HepG2 (cell line): ENCODE measurements around the gene PTH1R. TPM values are rescaled to one million over a fixed set of nuclear protein-coding genes. Genes with fewer than 3 reads are reported as not detected.

Experiments
- AKNA ChIP-seq: sonication (generic); formaldehyde crosslinking; IDR thresholded peaks from 2 replicates; pipeline ENCODE4 v1.4.0; 2020; ENCODE audit warnings: missing genetic modification reagents, borderline replicate concordance
- ARNT2 ChIP-seq: sonication (generic); formaldehyde crosslinking; IDR thresholded peaks from 2 replicates; pipeline ENCODE4 v1.8.0; 2022; ENCODE audit warnings: mild to moderate bottlenecking, low read depth, missing genetic modification reagents, moderate library complexity
- ATM ChIP-seq: fragments of 450-650 bp; IDR thresholded peaks from 2 replicates; pipeline ENCODE4 v1.7.1; 2017; ENCODE audit warnings: mild to moderate bottlenecking, borderline replicate concordance
- EP300 ChIP-seq, 3 experiments: sonication (generic) in 1 of 3; formaldehyde crosslinking in 1 of 3; IDR thresholded peaks; 2 replicates each; pipeline versions ENCODE4 v1.5.1 to v1.6.1; 2011 to 2020; ENCODE audit warnings: low read depth in 2 of 3, low read length in 2 of 3, borderline replicate concordance in 1 of 3, improper control_type of control experiment in 1 of 3, mild to moderate bottlenecking in 1 of 3, missing genetic modification reagents in 1 of 3, moderate library complexity in 1 of 3
- HMGA1 ChIP-seq: sonication (generic); formaldehyde crosslinking; conservative IDR thresholded peaks from 2 replicates; pipeline ENCODE4 v1.4.0; 2020; ENCODE audit warnings: missing genetic modification reagents
- HNF1B ChIP-seq: sonication (generic); formaldehyde crosslinking; IDR thresholded peaks from 2 replicates; pipeline ENCODE4 v1.5.1; 2020; ENCODE audit warnings: mild to moderate bottlenecking, moderate library complexity, missing genetic modification reagents
- HNRNPUL1 ChIP-seq: fragments of 200-400 bp; formaldehyde crosslinking; IDR thresholded peaks from 2 replicates; pipeline ENCODE4 v1.6.1; 2017; ENCODE audit warnings: low read depth, mild to moderate bottlenecking, low read length, moderate library complexity
- HOXD1 ChIP-seq: sonication (generic); formaldehyde crosslinking; IDR thresholded peaks from 2 replicates; pipeline ENCODE4 v1.5.0; 2020; ENCODE audit warnings: missing genetic modification reagents
- PHF21A ChIP-seq: sonication (generic); formaldehyde crosslinking; IDR thresholded peaks from 2 replicates; pipeline ENCODE4 v1.5.0; 2020; ENCODE audit warnings: mild to moderate bottlenecking, missing genetic modification reagents
- RXRA ChIP-seq: sonication (generic); formaldehyde crosslinking; IDR thresholded peaks from 2 replicates; pipeline ENCODE4 v1.5.1; 2020; ENCODE audit warnings: missing genetic modification reagents
- SALL1 ChIP-seq: sonication (generic); formaldehyde crosslinking; IDR thresholded peaks from 2 replicates; pipeline ENCODE4 v1.8.0; 2022; ENCODE audit warnings: mild to moderate bottlenecking, missing genetic modification reagents
- SAP130 ChIP-seq: IDR thresholded peaks from 2 replicates; pipeline ENCODE4 v1.6.1; 2016; ENCODE audit warnings: low read depth
- SMAD1 ChIP-seq: sonication (generic); formaldehyde crosslinking; IDR thresholded peaks from 2 replicates; pipeline ENCODE4 v1.4.0; 2020; ENCODE audit warnings: missing genetic modification reagents, low read depth, mild to moderate bottlenecking, borderline replicate concordance
- TEF ChIP-seq: sonication (generic); formaldehyde crosslinking; IDR thresholded peaks from 2 replicates; pipeline ENCODE4 v1.5.0; 2020; ENCODE audit warnings: missing genetic modification reagents
- THRA ChIP-seq: sonication (generic); formaldehyde crosslinking; IDR thresholded peaks from 2 replicates; pipeline ENCODE4 v1.4.0; 2020; ENCODE audit warnings: missing genetic modification reagents, borderline replicate concordance
- ZNF24 ChIP-seq: fragments of 450-650 bp; IDR thresholded peaks from 2 replicates; pipeline ENCODE4 v1.6.1; 2017; ENCODE audit warnings: antibody characterized with exemption, mild to moderate bottlenecking
- ZNF441 ChIP-seq: sonication (generic); formaldehyde crosslinking; IDR thresholded peaks from 2 replicates; pipeline ENCODE4 v1.7.0; 2021; ENCODE audit warnings: missing genetic modification reagents, borderline replicate concordance
- ZNF550 ChIP-seq: sonication (generic); formaldehyde crosslinking; IDR thresholded peaks from 2 replicates; pipeline ENCODE4 v1.4.0; 2020; ENCODE audit warnings: mild to moderate bottlenecking, missing genetic modification reagents, borderline replicate concordance
- ZNF777 ChIP-seq: sonication (generic); formaldehyde crosslinking; IDR thresholded peaks from 2 replicates; pipeline ENCODE4 v1.4.0; 2020; ENCODE audit warnings: missing genetic modification reagents
- ZZZ3 ChIP-seq: sonication (generic); formaldehyde crosslinking; IDR thresholded peaks from 2 replicates; pipeline ENCODE4 v1.4.0; 2020; ENCODE audit warnings: missing genetic modification reagents, mild to moderate bottlenecking, borderline replicate concordance
- polyA plus RNA-seq, 8 experiments: library from polyadenylated mRNA; depleted of rRNA in 3 of 8; stranded (reverse) in 7 of 8; unstranded in 1 of 8; fragments of >200 nt; fragmentation: Illumina TruSeq in 4 of 8; extraction: Trizol in 4 of 8; gene quantifications; 2 replicates each; pipeline versions ENCODE4 v1.2.1 to v1.2.3, GENCODE V29; 2011 to 2016; ENCODE audit warnings: low read depth in 4 of 8, missing spikeins in 1 of 8, mixed read lengths in 1 of 8; ENCODE audit not compliant: insufficient read depth in 1 of 8
- total RNA-seq, 5 experiments: library from RNA; depleted of rRNA; stranded (reverse); fragments of >200 nt; fragmentation: Illumina TruSeq; extraction: Trizol; gene quantifications; 2 replicates each; pipeline ENCODE4 v1.2.3, GENCODE V29; 2016; ENCODE audit warnings: low read depth in 1 of 5

Gene PTH1R
- total and polyA plus RNA-seq, 2 of the 13 experiments (the other 11 are each of a cell fraction or from before 2014, with no cell fraction given) = not detected

- TF ChIP-seq TEF (CRISPR knock-in tag) = no peak
- TF ChIP-seq AKNA = no peak
- TF ChIP-seq ATM = no peak
- TF ChIP-seq ARNT2 (CRISPR knock-in tag) = no peak
- peak; percentile 32; the same call in 1 of the 2 replicates for TF ChIP-seq SAP130 (CRISPR knock-in tag)
- no peak for TF ChIP-seq HMGA1
- no peak for TF ChIP-seq ZNF777 (CRISPR knock-in tag)
- TF ChIP-seq ZNF24 = no peak
- TF ChIP-seq ZNF550 (CRISPR knock-in tag) = no peak
- TF ChIP-seq HOXD1 = no peak
- peak; percentile 85; the same call in 1 of the 2 replicates for TF ChIP-seq THRA (CRISPR knock-in tag)
- peak; percentile 95 for TF ChIP-seq RXRA
- TF ChIP-seq SMAD1 (CRISPR knock-in tag) = no peak
- TF ChIP-seq HNRNPUL1 = no peak
- TF ChIP-seq HNF1B (CRISPR knock-in tag) = no peak
- TF ChIP-seq SALL1 = peak; percentile 62
- no peak for TF ChIP-seq ZNF441 (CRISPR knock-in tag)
- no peak for TF ChIP-seq ZZZ3 (CRISPR knock-in tag)
- TF ChIP-seq EP300 (IDR thresholded peaks at IDR 0.05; ENCODE audit: low read depth in 2 of 2, low read length in 2 of 2) = peak in 1 of 2 experiments; percentile 77; a peak in 2 of 4 replicates
- 0 out of 2 replicates have a peak, but pooled peaks have one; percentile 21 for TF ChIP-seq EP300 (CRISPR knock-in tag; IDR thresholded peaks at IDR 0.05; ENCODE audit: borderline replicate concordance)
- TF ChIP-seq PHF21A = no peak
Measured at GRCh38 chr3:46948830-46949671, 71.5 kb downstream of the PTH1R start (continued).
